Psoas muscle (tissue), 8 donors: ENCODE data around the gene EDN2. TPM values are rescaled to one million over a fixed set of nuclear protein-coding genes. Genes with fewer than 3 reads are reported as not detected.
A peak's percentile ranks its signal among the peaks of the same experiment; 100 is the strongest.

Source experiments
- ATAC-seq, 4 donors: fragments of 200-7000 bp; cut with Tn5 transposase; one replicate each; pipeline ENCODE4 v1.9.1; 2020; ENCODE audit warnings: moderate library complexity in 3 of 4, mild to moderate bottlenecking in 2 of 4
- DNase-seq, 2 donors: peaks; one replicate each; pipeline ENCODE4 v3.0.0-alpha.2; 2020
- H3K27ac ChIP-seq: fragments of 200-600 bp; one replicate; pipeline ENCODE4 v1.8.0; 2022
- H3K27me3 ChIP-seq, 3 donors: fragments of 200-600 bp in 1 of 3; one replicate each; pipeline versions ENCODE4 v1.6.1 to v1.8.0; 2013 to 2022; ENCODE audit warnings: low read length in 2 of 3, mild to moderate bottlenecking in 2 of 3, moderate library complexity in 1 of 3; ENCODE audit not compliant: insufficient read depth in 3 of 3
- H3K36me3 ChIP-seq, 2 donors: fragments of 200-600 bp in 1 of 2; one replicate each; pipeline versions ENCODE4 v1.6.1 to v1.8.0; 2013 to 2022; ENCODE audit warnings: low read depth in 1 of 2, mild to moderate bottlenecking in 1 of 2, moderate library complexity in 1 of 2; ENCODE audit not compliant: insufficient read depth in 1 of 2
- H3K4me1 ChIP-seq: fragments of 200-600 bp; one replicate; pipeline ENCODE4 v1.8.0; 2022
- H3K4me3 ChIP-seq: fragments of 200-600 bp; one replicate; pipeline ENCODE4 v1.8.0; 2022; ENCODE audit warnings: mild to moderate bottlenecking
- H3K9me3 ChIP-seq: fragments of 200-600 bp; one replicate; pipeline ENCODE4 v1.8.0; 2022
- CTCF ChIP-seq: fragments of 200-600 bp; IDR thresholded peaks from one replicate; pipeline ENCODE4 v1.8.0; 2022; ENCODE audit warnings: antibody characterized with exemption
- WGBS, 3 donors: extraction: QIAGEN DNeasy Blood & Tissue Kit; methylation state at CpG; one replicate each; pipeline versions ENCODE4 v1.1.6 to v1.1.7; 2013; 5-methylcytosine and 5-hydroxymethylcytosine counted together
- intact Hi-C, 2 donors: fragments of 100-400 bp; cut with DNase I; formaldehyde crosslinking; loops; one replicate each; pipeline versions ENCODE4 v1.11.0 to v1.14.2; 2022
- polyA plus RNA-seq, 3 donors: library from polyadenylated mRNA; stranded (reverse); fragments of 200-250 nt; gene quantifications; one replicate each; pipeline ENCODE4 v1.2.3, GENCODE V29; 2013
- total RNA-seq, 4 donors: library from RNA; stranded (reverse); fragmentation: NEBNext Ultra II Directional in 2 of 4; extraction: Animal tissue kit (Norgen Biotek cat#: 25700) in 2 of 4; gene quantifications; one replicate each; pipeline versions ENCODE4 v1.2.1 to v1.2.4, GENCODE V29; 2021 to 2023
- donor health status: healthy with polysubstance abuse.
- donor health status: DM: no; HTN: no; CAD: no; lungs with moderate emphysema.
- donor health status: Bipolar disorder and iron deficiency.
- donor health status: healthy.
- donor health status: DM: yes; HTN: yes; CAD: no.
- donor health status: DM: no; HTN: no; CAD: no.
- donor health status: DM: no; HTN: no; CAD: no.
- donor health status: DM: yes; HTN: yes; CAD: no.

Gene EDN2
- total and polyA plus RNA-seq, 7 donors, result 0.03 to 0.10 TPM; not detected in 5

GRCh38 chr1:41474490-41475271 lies 9.8 kb downstream of the EDN2 start:
- Histone ChIP-seq H3K27ac (peak overlapping the region; percentile 48), H3K4me1 (peaks cover 37% of the 10 kb centered on the region), H3K9me3 (no peaks in the 10 kb centered on the region), H3K4me3 (no peak overlapping the region), H3K36me3 (no peaks in the 10 kb centered on the region), H3K27me3 (no peaks in the 10 kb centered on the region)
- DNase-seq, result no peak
- no peak for TF ChIP-seq CTCF
- intact Hi-C loops, result no loop called here
- 20 to 28% (median 26%) methylated on average over 17 of the region's 17 CpGs for WGBS, 3 donors
- ATAC-seq, result peak; percentile 31 to 76 (median 56)

DNA sequence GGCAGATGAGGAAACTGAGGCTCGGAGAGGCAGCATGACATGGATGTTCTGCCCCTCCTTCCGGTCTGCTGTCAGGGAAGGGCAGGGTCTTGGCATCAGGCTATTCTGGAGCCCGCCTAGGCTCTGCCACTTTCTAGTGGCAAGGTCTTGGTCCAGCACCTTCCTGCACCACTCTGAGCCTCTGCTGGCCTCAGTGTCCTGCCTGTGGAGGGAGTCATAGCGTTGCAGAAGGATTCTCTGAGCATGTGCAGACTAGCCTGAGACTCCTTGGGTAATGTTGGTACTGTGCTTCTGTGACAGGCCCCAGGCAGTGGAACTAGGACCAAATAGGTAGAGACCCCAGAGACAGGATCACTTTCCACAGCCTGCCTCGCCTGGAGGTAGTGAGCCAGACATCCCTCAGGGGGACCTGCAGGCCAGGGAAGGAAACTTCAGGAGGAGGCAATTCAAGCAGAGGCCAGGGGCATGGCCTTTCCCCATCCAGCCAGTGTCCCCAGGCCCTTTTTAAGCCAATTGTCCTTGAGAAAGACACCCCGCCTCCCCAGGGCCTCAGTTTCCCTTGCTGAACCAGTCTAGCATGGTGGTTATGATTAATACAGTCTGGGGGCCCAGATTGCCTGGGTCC lies 10.6 kb downstream of the EDN2 start:
- no peak for TF ChIP-seq CTCF
- Histone ChIP-seq H3K36me3 (no peaks in the 10 kb centered on the region), H3K9me3 (no peaks in the 10 kb centered on the region), H3K27me3 (no peaks in the 10 kb centered on the region), H3K4me1 (peaks cover 30% of the 10 kb centered on the region), H3K27ac (peak overlapping the region; percentile 48), H3K4me3 (no peak overlapping the region)
- intact Hi-C loops, result no loop called here
- DNase-seq (no peak), ATAC-seq (no peak)
- 91 to 95% (median 92%) methylated on average over 6 of the region's 6 CpGs for WGBS, 3 donors

GRCh38 chr1:41471658-41472057 lies 12.8 kb downstream of the EDN2 start:
- no peak for TF ChIP-seq CTCF
- Histone ChIP-seq H3K27ac (no peak overlapping the region), H3K36me3 (no peaks in the 10 kb centered on the region), H3K4me1 (peaks cover 19% of the 10 kb centered on the region), H3K27me3 (no peaks in the 10 kb centered on the region), H3K4me3 (no peak overlapping the region), H3K9me3 (no peaks in the 10 kb centered on the region)
- ATAC-seq (no peak), DNase-seq (no peak)
- WGBS, 3 donors, result 88 to 92% (median 92%) methylated on average over 6 of the region's 6 CpGs
- intact Hi-C loops, result no loop called here

GRCh38 chr1:41469706-41470105 lies 14.8 kb downstream of the EDN2 start:
- 72 to 90% (median 72%) methylated on average over 5 of the region's 5 CpGs for WGBS, 3 donors
- intact Hi-C loops, result no loop called here
- Histone ChIP-seq H3K27me3 (no peaks in the 10 kb centered on the region), H3K4me1 (peaks cover 9% of the 10 kb centered on the region), H3K36me3 (no peaks in the 10 kb centered on the region), H3K27ac (no peak overlapping the region), H3K4me3 (no peak overlapping the region), H3K9me3 (no peaks in the 10 kb centered on the region)
- no peak for ATAC-seq
- no peak for DNase-seq
- no peak for TF ChIP-seq CTCF
